ENCODE measurements around the gene GC.

GRCh38 chr4:71785959-71786358 is 2.1 kb upstream of the GC start:
- TF ChIP-seq CTCF (conservative IDR thresholded peaks at IDR 0.05) = no peak
- TF ChIP-seq EZH2 (IDR thresholded peaks at IDR 0.05; ENCODE audit: low read depth) = no peak
